Rectal smooth muscle tissue (tissue), 1 donor: ENCODE measurements around the gene PIK3AP1.

Experiments used
- H3K27ac ChIP-seq: one replicate; pipeline ENCODE4 v1.7.0; 2013; ENCODE audit warnings: low read depth, low read length, inconsistent platforms
- H3K27me3 ChIP-seq: one replicate; pipeline ENCODE4 v1.7.0; 2013; ENCODE audit warnings: low read length; ENCODE audit not compliant: control insufficient read depth, insufficient read depth
- H3K36me3 ChIP-seq: one replicate; pipeline ENCODE4 v1.7.0; 2013; ENCODE audit warnings: low read length; ENCODE audit not compliant: control insufficient read depth, insufficient read depth
- H3K4me1 ChIP-seq: one replicate; pipeline ENCODE4 v1.7.0; 2013; ENCODE audit warnings: low read length; ENCODE audit not compliant: control insufficient read depth, insufficient read depth
- H3K4me3 ChIP-seq: one replicate; pipeline ENCODE4 v1.7.0; 2013; ENCODE audit warnings: low read length
- H3K9ac ChIP-seq: one replicate; pipeline ENCODE4 v1.7.0; 2013; ENCODE audit warnings: low read length

PIK3AP1 gene

DNA sequence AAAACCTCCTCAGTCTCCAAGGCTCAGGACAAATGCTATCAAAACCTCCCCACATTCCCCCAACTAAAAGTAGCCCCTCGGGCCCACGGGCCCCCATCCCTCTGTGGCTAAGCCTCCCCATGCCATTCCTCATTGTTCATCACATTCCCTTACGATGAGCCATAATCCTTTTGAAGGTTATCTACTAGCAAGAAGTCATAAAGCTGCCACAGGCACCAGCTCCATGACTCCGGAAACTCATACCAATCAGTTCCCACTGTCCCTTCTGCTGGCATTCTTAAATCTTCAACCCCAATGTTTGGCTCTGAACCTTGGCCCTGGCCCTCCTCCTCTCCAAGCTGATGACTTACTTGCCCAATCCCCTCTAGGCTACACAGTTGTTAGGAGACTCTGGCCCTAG lies 114.1 kb downstream of the PIK3AP1 start:
- no peaks in the 10 kb centered on the region for H3K27me3 ChIP-seq
- no peaks in the 10 kb centered on the region for H3K36me3 ChIP-seq
- no peak overlapping the region for H3K27ac ChIP-seq
- no peak overlapping the region for H3K9ac ChIP-seq
- H3K4me3 ChIP-seq, result no peak overlapping the region
- no peaks in the 10 kb centered on the region for H3K4me1 ChIP-seq

DNA sequence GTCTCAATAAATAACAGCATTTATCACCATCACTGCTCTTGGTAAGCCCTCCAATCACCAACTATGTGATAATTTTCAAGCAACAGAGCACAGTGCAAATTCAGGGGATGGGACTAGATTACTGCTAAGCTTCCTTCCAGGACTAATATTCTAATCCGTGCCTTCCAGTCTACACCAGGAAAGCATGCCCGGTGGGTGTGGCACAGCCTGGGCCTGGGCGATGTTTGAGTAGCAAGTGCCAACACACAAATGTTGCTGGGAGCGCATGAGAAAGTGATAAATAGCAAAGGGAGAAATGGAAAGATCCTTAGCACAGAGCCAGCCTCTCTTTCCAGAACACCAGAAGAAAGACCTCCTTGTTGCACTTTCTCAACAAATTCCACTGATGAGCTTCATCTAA lies 120.0 kb downstream of the PIK3AP1 start:
- Histone ChIP-seq H3K4me3 (no peak overlapping the region), H3K9ac (no peak overlapping the region), H3K27ac (no peak overlapping the region), H3K4me1 (no peaks in the 10 kb centered on the region), H3K27me3 (no peaks in the 10 kb centered on the region), H3K36me3 (no peaks in the 10 kb centered on the region)

DNA sequence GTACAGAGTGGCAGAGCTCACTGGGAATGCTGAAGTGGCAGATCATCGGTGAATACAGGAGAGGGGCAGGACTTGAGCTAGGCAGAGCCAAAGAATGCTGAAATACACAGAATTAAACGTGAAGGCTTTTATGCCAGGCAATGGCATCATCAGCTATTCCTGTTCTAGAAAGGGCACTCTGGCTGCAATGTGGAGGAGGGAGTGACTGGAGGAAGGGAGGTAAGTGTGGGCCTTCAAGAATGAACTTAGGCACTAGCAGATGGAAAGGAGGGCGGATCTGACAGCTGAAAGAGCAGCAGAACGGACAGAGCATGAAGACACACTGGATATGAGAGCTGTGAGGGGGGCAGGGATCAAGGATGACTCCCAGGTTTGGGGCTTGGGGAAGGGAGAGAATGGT lies 121.5 kb downstream of the PIK3AP1 start:
- H3K4me1 ChIP-seq, result no peaks in the 10 kb centered on the region
- H3K9ac ChIP-seq, result no peak overlapping the region
- no peak overlapping the region for H3K27ac ChIP-seq
- H3K4me3 ChIP-seq, result no peak overlapping the region
- no peaks in the 10 kb centered on the region for H3K36me3 ChIP-seq
- H3K27me3 ChIP-seq, result no peaks in the 10 kb centered on the region

DNA sequence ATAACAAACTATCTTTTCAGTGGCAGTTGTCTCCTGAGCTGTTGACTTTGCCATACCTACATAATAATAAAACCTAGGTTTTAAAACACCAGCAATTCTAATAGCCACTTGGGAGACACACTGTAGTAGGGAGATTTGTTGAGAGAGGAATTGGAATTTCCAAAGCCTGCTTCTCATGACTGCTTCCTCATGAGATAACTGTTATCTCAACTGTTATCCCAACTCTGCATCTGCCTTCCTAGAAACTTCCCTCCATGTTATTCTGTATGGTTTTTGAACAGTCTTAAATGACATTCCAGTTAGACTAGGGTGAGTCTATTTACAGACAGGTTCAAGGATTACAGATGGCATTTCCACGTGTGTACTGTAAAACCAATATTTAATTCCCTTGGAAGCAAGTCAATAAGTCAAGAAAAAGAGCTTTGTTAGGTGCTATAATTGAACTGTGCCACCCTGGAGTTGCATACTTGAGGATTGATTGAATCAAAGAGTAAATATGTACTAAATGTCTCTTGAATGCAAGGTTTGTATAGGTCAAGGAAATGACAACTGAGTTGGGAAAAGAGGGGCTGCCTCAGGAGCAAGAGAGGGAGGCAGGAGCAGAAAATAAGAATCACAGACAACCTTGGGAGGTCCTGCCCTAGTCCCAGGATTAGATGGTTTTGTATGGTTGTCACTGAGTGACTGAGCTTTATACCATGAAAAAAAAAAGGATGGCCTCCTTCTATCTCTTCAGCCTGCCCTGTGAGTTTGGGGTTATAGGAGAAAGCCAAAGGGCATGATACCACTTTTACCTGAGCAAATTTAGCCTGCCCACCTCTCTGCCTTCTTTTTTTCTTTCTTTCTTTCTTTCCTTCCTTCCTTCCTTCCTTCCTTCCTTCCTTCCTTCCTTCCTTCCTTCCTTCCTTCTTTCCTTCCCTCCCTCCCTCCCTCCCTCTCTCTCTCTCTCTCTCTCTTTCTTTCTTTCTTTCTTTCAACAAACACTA lies 123.6 kb downstream of the PIK3AP1 start:
- Histone ChIP-seq H3K4me1 (no peaks in the 10 kb centered on the region), H3K36me3 (no peaks in the 10 kb centered on the region), H3K4me3 (no peak overlapping the region), H3K27me3 (no peaks in the 10 kb centered on the region), H3K9ac (no peak overlapping the region), H3K27ac (no peak overlapping the region)

DNA sequence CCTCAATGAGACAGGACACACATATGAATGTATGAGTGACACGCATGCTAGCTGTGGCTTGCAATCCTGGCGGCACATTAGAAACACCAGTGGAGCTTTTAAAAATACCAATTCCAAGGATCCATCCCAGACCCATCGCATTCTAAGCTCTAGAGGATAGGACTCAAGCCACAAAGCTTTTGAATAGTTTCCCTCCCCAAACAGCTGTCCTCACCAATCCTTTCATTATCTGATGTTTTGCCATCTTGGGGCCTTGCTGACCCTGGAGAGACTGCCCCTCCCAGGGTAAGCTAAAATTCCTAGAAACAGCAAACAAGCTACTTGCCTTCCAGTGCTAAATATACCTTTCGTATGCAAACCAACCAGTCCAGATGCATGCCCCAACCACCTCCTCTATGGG lies 124.6 kb downstream of the PIK3AP1 start:
- no peak overlapping the region for H3K4me3 ChIP-seq
- H3K36me3 ChIP-seq, result no peaks in the 10 kb centered on the region
- H3K4me1 ChIP-seq, result no peaks in the 10 kb centered on the region
- no peak overlapping the region for H3K9ac ChIP-seq
- no peak overlapping the region for H3K27ac ChIP-seq
- no peaks in the 10 kb centered on the region for H3K27me3 ChIP-seq

GRCh38 chr10:96591946-96592345 lies 128.4 kb downstream of the PIK3AP1 start:
- no peaks in the 10 kb centered on the region for H3K27me3 ChIP-seq
- no peak overlapping the region for H3K27ac ChIP-seq
- H3K9ac ChIP-seq, result no peak overlapping the region
- no peak overlapping the region for H3K4me3 ChIP-seq
- H3K4me1 ChIP-seq, result peaks cover 8% of the 10 kb centered on the region
- no peaks in the 10 kb centered on the region for H3K36me3 ChIP-seq

DNA sequence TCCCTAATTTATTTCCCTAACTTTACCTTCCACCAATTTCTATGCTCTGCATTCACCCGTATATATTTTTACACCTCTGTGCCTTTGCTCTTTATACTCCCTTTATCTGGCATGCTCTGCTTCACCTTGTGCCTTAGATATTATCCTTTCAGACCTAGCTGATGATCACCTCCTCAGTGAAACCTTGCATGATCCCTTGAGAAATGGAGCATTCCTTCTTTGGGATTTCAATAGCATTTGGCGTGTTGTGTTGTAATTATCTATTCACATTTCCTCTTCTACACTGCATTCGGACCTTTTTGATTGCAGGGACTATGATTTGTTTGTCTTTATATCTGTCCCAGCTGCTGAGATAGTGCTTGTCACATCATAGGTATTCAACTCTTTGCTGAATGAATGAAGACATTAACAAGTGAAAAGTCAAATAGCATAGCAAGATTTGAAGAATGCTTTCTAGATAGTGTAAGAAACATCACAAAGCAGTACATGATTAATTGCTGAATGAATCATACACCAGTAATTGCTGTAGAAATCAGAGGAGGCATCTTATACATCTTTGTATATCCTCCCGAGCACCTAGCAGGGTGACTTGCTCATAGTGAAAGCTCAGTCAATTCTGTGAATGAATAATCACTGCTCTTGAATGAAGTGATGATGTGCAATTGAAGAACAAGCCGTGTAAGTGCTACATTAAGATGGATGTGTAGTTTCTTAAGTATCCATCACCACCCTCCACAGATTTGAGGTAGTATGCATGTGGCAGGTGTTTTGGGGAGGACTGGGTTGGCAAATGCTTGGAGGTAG lies 131.5 kb downstream of the PIK3AP1 start:
- H3K36me3 ChIP-seq, result no peaks in the 10 kb centered on the region
- H3K27ac ChIP-seq, result no peak overlapping the region
- H3K9ac ChIP-seq, result no peak overlapping the region
- H3K4me3 ChIP-seq, result no peak overlapping the region
- H3K27me3 ChIP-seq, result no peaks in the 10 kb centered on the region
- peaks cover 16% of the 10 kb centered on the region for H3K4me1 ChIP-seq

DNA sequence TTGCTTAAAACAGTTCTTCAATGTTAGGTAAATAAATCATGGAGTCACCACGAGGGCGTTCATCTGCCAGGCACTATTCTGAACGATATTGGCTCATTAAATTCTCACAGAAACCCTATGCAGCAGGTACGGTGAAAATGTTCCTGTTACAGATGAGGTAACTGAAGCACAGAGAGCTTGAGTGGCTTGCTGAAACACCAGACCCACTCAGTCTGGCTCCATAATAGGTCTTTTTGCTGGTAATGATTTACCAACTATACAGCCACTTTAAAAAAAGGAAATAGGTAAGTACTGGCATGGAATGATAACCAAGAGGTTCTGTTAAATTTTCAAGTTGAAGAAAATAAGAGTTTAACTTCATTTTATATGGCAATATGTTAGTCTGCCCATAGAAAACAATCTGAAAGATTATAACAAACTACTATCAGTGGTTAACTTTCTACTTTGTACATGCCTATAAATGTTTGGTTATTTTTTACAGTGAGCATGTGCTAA lies 132.2 kb downstream of the PIK3AP1 start:
- Histone ChIP-seq H3K4me3 (peak overlapping the region; percentile 87), H3K27ac (peak overlapping the region; percentile 98), H3K9ac (peak overlapping the region; percentile 97), H3K27me3 (no peaks in the 10 kb centered on the region), H3K36me3 (no peaks in the 10 kb centered on the region), H3K4me1 (peaks cover 16% of the 10 kb centered on the region)

- no peaks in the 10 kb centered on the region for H3K36me3 ChIP-seq
- H3K27me3 ChIP-seq, result no peaks in the 10 kb centered on the region
- H3K4me1 ChIP-seq, result peaks cover 16% of the 10 kb centered on the region
- H3K4me3 ChIP-seq, result peak overlapping the region; percentile 87
- peak overlapping the region; percentile 98 for H3K27ac ChIP-seq
- H3K9ac ChIP-seq, result peak overlapping the region; percentile 97
Measured at GRCh38 chr10:96587264-96588059, 132.9 kb downstream of the PIK3AP1 start.

DNA sequence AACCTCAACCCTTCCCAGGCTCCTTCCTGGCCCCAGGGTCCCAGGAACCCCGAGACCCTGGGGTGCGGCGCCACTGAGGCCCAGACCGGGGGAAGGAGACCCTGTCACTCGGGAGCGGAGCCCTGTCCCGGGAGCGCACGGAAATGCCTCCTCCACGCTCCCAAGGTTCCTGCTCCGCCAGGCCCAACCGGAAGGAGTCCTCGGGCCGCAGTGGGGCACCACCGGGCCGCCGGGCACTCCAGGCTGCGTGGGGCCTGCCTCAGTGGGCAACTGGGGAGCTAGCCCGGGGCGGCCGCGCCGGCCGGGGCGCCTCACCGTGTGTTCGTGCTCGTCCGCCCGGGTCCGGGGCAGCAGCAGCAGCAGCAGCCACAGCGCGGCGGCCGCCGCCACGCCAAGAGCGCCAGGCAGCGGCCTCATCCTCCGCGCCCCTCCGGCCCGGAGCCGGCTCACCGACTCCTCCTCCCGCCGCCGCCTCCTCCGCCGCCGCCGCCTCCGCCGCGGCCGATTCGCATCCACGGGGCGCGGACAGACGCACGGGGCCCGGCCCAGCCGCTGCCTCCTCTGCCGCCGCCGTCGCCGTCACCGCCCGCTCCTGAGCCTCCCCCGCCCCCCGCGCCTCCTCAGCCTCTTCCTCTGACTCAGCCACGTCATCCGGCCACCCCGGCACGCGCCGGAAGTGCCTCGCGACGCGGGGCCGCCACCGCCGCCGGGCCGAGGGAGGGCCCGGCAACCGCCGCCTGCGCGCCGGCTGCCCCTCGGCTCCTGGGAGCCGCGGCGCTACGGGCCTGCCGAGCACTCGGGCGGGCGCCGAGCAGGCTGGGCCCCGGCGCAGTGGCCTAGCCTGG lies 133.7 kb downstream of the PIK3AP1 start, which contains the start of gene TM9SF3:
Gene TM9SF3 (minus strand): TSS at position 594 of the 845 bp plus-strand sequence. CDS start 177 bp downstream, at position 417.
- Histone ChIP-seq H3K9ac (peak within 1 kb of the TSS; percentile 97), H3K4me3 (peak within 1 kb of the TSS; percentile 87), H3K27ac (peak within 1 kb of the TSS; percentile 98), H3K36me3 (no peaks in the 10 kb centered on the region), H3K27me3 (no peaks in the 10 kb centered on the region), H3K4me1 (peaks cover 21% of the 10 kb centered on the region)

DNA sequence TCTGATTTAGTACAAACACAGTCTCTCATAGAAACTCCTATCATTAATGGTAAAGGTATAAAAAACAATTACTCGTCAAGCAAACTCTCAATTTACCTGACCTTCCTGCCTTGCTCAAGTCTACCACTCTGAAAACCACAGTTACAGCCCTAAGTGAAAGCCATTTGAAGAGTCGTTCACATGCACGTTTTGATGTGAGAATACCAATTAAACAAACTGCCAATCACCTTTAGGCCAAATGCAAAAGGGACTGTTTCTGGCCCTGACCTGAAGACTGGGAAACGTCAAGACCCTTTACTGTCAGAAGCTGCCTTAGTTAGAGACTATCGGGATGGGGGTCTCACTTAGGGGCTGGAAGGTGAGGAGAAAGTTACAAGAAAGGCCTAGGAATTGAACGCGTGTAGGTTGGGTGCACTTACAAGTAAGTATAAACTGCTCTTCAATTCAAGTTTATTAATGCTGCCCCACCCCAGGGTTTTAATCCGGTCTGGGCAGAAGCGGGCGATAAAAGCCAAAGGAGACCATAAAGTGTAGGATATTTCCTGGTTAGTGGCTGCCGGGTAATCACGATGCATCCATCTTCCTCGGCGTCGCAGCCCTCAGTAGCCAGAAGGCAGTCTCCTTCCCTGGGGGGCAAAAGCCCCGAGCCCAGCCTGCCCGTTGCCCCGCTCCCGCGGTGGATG lies 134.4 kb downstream of the PIK3AP1 start:
- H3K36me3 ChIP-seq, result no peaks in the 10 kb centered on the region
- H3K27ac ChIP-seq, result peak overlapping the region; percentile 98
- peak overlapping the region; percentile 80 for H3K9ac ChIP-seq
- H3K4me1 ChIP-seq, result peaks cover 24% of the 10 kb centered on the region
- H3K4me3 ChIP-seq, result peak overlapping the region; percentile 73
- H3K27me3 ChIP-seq, result no peaks in the 10 kb centered on the region
